Measurements from ENCODE around the gene SMARCC2.

The SMARCC2 gene

DNA sequence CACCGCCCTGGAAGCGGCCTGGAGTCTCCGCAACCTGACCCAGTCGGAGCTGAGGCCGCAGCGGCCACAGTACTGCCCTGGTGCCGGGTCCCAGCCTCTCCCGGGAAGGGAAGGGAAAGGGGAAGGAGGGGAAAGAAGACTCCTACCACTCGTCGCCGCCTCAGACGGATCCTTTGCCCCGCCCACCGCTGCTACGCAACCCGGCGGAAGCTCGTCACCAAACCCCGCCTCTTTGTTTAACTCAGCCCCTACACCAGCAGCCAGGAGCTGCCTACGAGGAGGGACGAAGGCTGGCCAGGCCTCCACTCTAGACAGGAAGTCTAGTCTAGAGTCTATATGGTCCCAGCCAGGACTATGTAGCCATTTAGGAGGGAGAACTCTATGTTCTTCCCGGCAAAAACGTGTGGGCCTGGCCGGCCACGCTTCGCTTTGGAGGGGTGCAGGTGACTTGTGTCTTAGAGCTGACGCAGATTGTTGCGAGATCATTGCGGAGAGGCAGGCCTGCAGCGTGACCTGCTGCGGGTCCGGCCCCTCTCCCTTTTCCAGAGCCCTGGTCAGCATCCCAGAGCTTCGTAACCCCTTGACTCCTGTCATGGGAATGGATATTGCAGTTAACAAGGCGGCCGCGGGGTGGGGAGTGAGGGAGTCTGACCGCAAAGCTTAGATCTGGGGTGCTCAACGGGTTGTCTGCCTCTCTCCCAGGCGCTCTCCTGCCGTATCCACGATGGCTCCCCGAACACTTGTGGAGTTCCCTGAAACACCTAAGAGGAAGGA lies 32.7 kb upstream of the SMARCC2 start, which contains the start of gene RNF41:
Gene RNF41 (minus strand): TSS at position 166 of the 774 bp plus-strand sequence. CDS start 7,875 bp downstream, outside the sequence.
- ChIA-PET CTCF (interaction anchor here (0.6 to 5.3 kb wide), 23 partner anchors 11 to 483 kb away, joined by 3 to 73 read pairs (median 4); partner anchors contain the start of genes ANKRD52, PA2G4, SMARCC2 and ZC3H10), POLR2A (interaction anchor here (0.6 to 3.6 kb wide), 39 partner anchors 9 to 415 kb away, joined by 3 to 59 read pairs (median 5); partner anchors contain the start of genes ANKRD52, CNPY2, COQ10A and CS)
- Histone ChIP-seq H3K27ac (ENCODE audit: extremely low read depth, low read depth, low read length) (peak within 1 kb of the TSS; percentile 83), H3K36me3 (ENCODE audit: control insufficient read depth in 2 of 2, insufficient read depth in 1 of 2, low read length in 2 of 2) (peaks cover 3 to 14% of the 10 kb centered on the region in 2 experiments; a peak in 2 of 3 replicates), H3K4me3 (ENCODE audit: low read depth, low read length) (peak within 1 kb of the TSS; percentile 77), H3K9me3 (ENCODE audit: control insufficient read depth, insufficient read depth, low read depth, low read length) (no peaks in the 10 kb centered on the region), H3K4me1 (ENCODE audit: control insufficient read depth, insufficient read depth, low read length) (peaks cover 12% of the 10 kb centered on the region; the same call in 1 of the 2 replicates)
- TF ChIP-seq ZNF664 (tag by site-specific recombination; IDR thresholded peaks at IDR 0.05) (no peak), ZFHX2 (tag by site-specific recombination; conservative IDR thresholded peaks at IDR 0.05) (no peak), WT1 (tag by site-specific recombination; IDR thresholded peaks at IDR 0.05) (0 out of 2 replicates have a peak, but pooled peaks have one; percentile 3), SP7 (tag by site-specific recombination; IDR thresholded peaks at IDR 0.05) (peak; percentile 10; the same call in 1 of the 2 replicates), ZNF426 (tag by site-specific recombination; IDR thresholded peaks at IDR 0.05) (no peak), ZNF10 (tag by site-specific recombination; IDR thresholded peaks at IDR 0.05) (peak; percentile 25; the same call in 1 of the 2 replicates), ZNF239 (tag by site-specific recombination; IDR thresholded peaks at IDR 0.05) (no peak), ZNF600 (tag by site-specific recombination; IDR thresholded peaks at IDR 0.05) (peak; percentile 87; the same call in 1 of the 2 replicates), ZNF112 (tag by site-specific recombination; IDR thresholded peaks at IDR 0.05) (no peak), ZNF843 (tag by site-specific recombination; IDR thresholded peaks at IDR 0.05) (no peak), ZNF391 (tag by site-specific recombination; IDR thresholded peaks at IDR 0.05; ENCODE audit: borderline replicate concordance, low read depth) (0 out of 2 replicates have a peak, but pooled peaks have one; percentile 56), ZNF629 (tag by site-specific recombination; IDR thresholded peaks at IDR 0.05) (peak; percentile 71; the same call in 1 of the 2 replicates), ZNF510 (tag by site-specific recombination; IDR thresholded peaks at IDR 0.05; ENCODE audit: insufficient replicate concordance) (no peak), KLF10 (tag by site-specific recombination; IDR thresholded peaks at IDR 0.05) (0 out of 2 replicates have a peak, but pooled peaks have one; percentile 32), ZNF121 (tag by site-specific recombination; IDR thresholded peaks at IDR 0.05) (peak; percentile 86), ZNF423 (tag by site-specific recombination; IDR thresholded peaks at IDR 0.05) (no peak), ZNF19 (tag by site-specific recombination; IDR thresholded peaks at IDR 0.05; ENCODE audit: low read depth) (no peak), ZNF785 (tag by site-specific recombination; IDR thresholded peaks at IDR 0.05) (0 out of 2 replicates have a peak, but pooled peaks have one; percentile 51), TCF7L2 (IDR thresholded peaks at IDR 0.05; ENCODE audit: borderline replicate concordance, low read depth, low read length) (no peak), ZBTB7A (tag by site-specific recombination; IDR thresholded peaks at IDR 0.05; ENCODE audit: low read depth) (no peak), ZNF335 (tag by site-specific recombination; conservative IDR thresholded peaks at IDR 0.05) (peak; percentile 22; the same call in 1 of the 2 replicates), MZF1 (tag by site-specific recombination; IDR thresholded peaks at IDR 0.05; ENCODE audit: borderline replicate concordance) (0 out of 2 replicates have a peak, but pooled peaks have one; percentile 16)
- TF ChIP-seq, protein P1, sequence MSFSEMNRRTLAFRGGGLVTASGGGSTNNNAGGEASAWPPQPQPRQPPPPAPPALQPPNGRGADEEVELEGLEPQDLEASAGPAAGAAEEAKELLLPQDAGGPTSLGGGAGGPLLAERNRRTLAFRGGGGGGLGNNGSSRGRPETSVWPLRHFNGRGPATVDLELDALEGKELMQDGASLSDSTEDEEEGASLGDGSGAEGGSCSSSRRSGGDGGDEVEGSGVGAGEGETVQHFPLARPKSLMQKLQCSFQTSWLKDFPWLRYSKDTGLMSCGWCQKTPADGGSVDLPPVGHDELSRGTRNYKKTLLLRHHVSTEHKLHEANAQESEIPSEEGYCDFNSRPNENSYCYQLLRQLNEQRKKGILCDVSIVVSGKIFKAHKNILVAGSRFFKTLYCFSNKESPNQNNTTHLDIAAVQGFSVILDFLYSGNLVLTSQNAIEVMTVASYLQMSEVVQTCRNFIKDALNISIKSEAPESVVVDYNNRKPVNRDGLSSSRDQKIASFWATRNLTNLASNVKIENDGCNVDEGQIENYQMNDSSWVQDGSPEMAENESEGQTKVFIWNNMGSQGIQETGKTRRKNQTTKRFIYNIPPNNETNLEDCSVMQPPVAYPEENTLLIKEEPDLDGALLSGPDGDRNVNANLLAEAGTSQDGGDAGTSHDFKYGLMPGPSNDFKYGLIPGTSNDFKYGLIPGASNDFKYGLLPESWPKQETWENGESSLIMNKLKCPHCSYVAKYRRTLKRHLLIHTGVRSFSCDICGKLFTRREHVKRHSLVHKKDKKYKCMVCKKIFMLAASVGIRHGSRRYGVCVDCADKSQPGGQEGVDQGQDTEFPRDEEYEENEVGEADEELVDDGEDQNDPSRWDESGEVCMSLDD (tag by site-specific recombination; IDR thresholded peaks at IDR 0.05), result no peak
- TF ChIP-seq, protein P2, sequence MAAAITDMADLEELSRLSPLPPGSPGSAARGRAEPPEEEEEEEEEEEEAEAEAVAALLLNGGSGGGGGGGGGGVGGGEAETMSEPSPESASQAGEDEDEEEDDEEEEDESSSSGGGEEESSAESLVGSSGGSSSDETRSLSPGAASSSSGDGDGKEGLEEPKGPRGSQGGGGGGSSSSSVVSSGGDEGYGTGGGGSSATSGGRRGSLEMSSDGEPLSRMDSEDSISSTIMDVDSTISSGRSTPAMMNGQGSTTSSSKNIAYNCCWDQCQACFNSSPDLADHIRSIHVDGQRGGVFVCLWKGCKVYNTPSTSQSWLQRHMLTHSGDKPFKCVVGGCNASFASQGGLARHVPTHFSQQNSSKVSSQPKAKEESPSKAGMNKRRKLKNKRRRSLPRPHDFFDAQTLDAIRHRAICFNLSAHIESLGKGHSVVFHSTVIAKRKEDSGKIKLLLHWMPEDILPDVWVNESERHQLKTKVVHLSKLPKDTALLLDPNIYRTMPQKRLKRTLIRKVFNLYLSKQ (tag by site-specific recombination; IDR thresholded peaks at IDR 0.05; ENCODE audit: borderline replicate concordance), result no peak
- TF ChIP-seq, protein P3, sequence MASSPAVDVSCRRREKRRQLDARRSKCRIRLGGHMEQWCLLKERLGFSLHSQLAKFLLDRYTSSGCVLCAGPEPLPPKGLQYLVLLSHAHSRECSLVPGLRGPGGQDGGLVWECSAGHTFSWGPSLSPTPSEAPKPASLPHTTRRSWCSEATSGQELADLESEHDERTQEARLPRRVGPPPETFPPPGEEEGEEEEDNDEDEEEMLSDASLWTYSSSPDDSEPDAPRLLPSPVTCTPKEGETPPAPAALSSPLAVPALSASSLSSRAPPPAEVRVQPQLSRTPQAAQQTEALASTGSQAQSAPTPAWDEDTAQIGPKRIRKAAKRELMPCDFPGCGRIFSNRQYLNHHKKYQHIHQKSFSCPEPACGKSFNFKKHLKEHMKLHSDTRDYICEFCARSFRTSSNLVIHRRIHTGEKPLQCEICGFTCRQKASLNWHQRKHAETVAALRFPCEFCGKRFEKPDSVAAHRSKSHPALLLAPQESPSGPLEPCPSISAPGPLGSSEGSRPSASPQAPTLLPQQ (tag by site-specific recombination; IDR thresholded peaks at IDR 0.05), result no peak
- TF ChIP-seq, protein P4, sequence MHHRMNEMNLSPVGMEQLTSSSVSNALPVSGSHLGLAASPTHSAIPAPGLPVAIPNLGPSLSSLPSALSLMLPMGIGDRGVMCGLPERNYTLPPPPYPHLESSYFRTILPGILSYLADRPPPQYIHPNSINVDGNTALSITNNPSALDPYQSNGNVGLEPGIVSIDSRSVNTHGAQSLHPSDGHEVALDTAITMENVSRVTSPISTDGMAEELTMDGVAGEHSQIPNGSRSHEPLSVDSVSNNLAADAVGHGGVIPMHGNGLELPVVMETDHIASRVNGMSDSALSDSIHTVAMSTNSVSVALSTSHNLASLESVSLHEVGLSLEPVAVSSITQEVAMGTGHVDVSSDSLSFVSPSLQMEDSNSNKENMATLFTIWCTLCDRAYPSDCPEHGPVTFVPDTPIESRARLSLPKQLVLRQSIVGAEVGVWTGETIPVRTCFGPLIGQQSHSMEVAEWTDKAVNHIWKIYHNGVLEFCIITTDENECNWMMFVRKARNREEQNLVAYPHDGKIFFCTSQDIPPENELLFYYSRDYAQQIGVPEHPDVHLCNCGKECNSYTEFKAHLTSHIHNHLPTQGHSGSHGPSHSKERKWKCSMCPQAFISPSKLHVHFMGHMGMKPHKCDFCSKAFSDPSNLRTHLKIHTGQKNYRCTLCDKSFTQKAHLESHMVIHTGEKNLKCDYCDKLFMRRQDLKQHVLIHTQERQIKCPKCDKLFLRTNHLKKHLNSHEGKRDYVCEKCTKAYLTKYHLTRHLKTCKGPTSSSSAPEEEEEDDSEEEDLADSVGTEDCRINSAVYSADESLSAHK (tag by site-specific recombination; IDR thresholded peaks at IDR 0.05), result peak; percentile 53; the same call in 1 of the 2 replicates
- TF ChIP-seq, protein P5, sequence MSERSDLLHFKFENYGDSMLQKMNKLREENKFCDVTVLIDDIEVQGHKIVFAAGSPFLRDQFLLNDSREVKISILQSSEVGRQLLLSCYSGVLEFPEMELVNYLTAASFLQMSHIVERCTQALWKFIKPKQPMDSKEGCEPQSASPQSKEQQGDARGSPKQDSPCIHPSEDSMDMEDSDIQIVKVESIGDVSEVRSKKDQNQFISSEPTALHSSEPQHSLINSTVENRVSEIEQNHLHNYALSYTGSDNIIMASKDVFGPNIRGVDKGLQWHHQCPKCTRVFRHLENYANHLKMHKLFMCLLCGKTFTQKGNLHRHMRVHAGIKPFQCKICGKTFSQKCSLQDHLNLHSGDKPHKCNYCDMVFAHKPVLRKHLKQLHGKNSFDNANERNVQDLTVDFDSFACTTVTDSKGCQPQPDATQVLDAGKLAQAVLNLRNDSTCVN (tag by site-specific recombination; optimal IDR thresholded peaks at IDR 0.05), result peak; percentile 8

Measured in HEK293 (cell line).